T-helper 2 cell (primary cell): ENCODE measurements around the gene TRPM6.
"Not testable (repeated sequence)": the region's sequence is repeated elsewhere in the genome, so short reads cannot be mapped to it uniquely, and the experiment has no call there.

Experiments used
- DNase-seq, 5 experiments: peaks; one replicate each; pipeline versions ENCODE4 v3.0.0 to v3.0.0-alpha.2; 2012 to 2022
- total RNA-seq, 2 donors: gene quantifications; one replicate each; lab custom pipeline; 2026; lab: John Stamatoyannopoulos, UW

Gene TRPM6
- 0.07 to 0.31 reads per million in 2 donors for total RNA-seq

GRCh38 chr9:74887041-74887980, at the start of gene TRPM6:
Gene TRPM6, minus strand, starts transcription at chr9:74887921. Its CDS starts 65 bp downstream, at chr9:74887856.
- peak in 3 of 5 experiments; percentile 3 to 58 (median 6) for DNase-seq

- DNase-seq, result no peak
These were observed 47.3 kb upstream of the TRPM6 start for GRCh38 chr9:74935008-74935407.

- no peak for DNase-seq
These were observed 34.0 kb upstream of the TRPM6 start for GRCh38 chr9:74921737-74922136.

- no peak for DNase-seq
These were observed 33.4 kb upstream of the TRPM6 start for GRCh38 chr9:74920944-74921626.

GRCh38 chr9:74910036-74910435, 22.3 kb upstream of the TRPM6 start:
- no peak for DNase-seq

GRCh38 chr9:74908665-74909064, 20.9 kb upstream of the TRPM6 start:
- no peak for DNase-seq

GRCh38 chr9:74907085-74907484, 19.4 kb upstream of the TRPM6 start:
- no peak for DNase-seq

- DNase-seq, result no peak
These were observed 13.3 kb upstream of the TRPM6 start for GRCh38 chr9:74901001-74901400.

GRCh38 chr9:74888449-74888848, 728 bp upstream of the TRPM6 start:
- not testable (repeated sequence) for DNase-seq

- DNase-seq, result no peak
These were observed 255 bp upstream of the TRPM6 start for GRCh38 chr9:74887981-74888370.

- DNase-seq, result no peak
These were observed 11.3 kb downstream of the TRPM6 start for GRCh38 chr9:74876382-74876949.

GRCh38 chr9:74875656-74876055, 12.1 kb downstream of the TRPM6 start:
- no peak for DNase-seq

- DNase-seq, result no peak
These were observed 13.5 kb downstream of the TRPM6 start for GRCh38 chr9:74874220-74874619.

- DNase-seq, result no peak
These were observed 15.0 kb downstream of the TRPM6 start for GRCh38 chr9:74872619-74873233.

GRCh38 chr9:74867483-74867882, 20.2 kb downstream of the TRPM6 start:
- no peak for DNase-seq

GRCh38 chr9:74865177-74865576, 22.5 kb downstream of the TRPM6 start:
- no peak for DNase-seq

GRCh38 chr9:74861773-74862474, 25.8 kb downstream of the TRPM6 start:
- peak in 1 of 5 experiments; percentile 61 for DNase-seq

- DNase-seq, result no peak
These were observed 26.6 kb downstream of the TRPM6 start for GRCh38 chr9:74861071-74861470.

GRCh38 chr9:74860247-74860646, 27.5 kb downstream of the TRPM6 start:
- DNase-seq, result not testable (repeated sequence)

GRCh38 chr9:74859786-74860185, 27.9 kb downstream of the TRPM6 start:
- no peak for DNase-seq

GRCh38 chr9:74858751-74859414, 28.8 kb downstream of the TRPM6 start:
- DNase-seq, result peak in 1 of 5 experiments; percentile 75

- no peak for DNase-seq
These were observed 30.7 kb downstream of the TRPM6 start for GRCh38 chr9:74856989-74857388.
